Measurements from ENCODE around the gene FAF1.

FAF1 gene

DNA sequence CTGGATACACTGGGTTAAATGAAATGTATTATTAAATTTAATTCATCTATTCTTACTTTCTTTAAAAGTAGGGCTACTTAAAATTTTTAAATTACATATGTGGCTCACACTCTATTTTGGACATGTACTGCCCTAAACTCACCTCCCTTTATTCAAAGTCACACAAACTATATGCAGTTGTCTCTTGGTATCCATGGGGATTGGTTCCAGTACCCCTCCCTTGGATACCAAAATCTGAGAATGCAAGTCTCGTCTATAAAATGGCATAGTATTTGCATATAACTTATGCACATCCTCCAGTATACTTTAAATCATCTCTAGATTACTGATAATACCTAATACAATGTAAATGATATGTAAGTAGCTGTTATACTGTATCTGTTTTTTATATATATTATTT lies 57.6 kb downstream of the FAF1 start:
- no peak for TF ChIP-seq EZH2phosphoT487 (IDR thresholded peaks at IDR 0.05; ENCODE audit: borderline replicate concordance, low read length)
- TF ChIP-seq, protein P1, sequence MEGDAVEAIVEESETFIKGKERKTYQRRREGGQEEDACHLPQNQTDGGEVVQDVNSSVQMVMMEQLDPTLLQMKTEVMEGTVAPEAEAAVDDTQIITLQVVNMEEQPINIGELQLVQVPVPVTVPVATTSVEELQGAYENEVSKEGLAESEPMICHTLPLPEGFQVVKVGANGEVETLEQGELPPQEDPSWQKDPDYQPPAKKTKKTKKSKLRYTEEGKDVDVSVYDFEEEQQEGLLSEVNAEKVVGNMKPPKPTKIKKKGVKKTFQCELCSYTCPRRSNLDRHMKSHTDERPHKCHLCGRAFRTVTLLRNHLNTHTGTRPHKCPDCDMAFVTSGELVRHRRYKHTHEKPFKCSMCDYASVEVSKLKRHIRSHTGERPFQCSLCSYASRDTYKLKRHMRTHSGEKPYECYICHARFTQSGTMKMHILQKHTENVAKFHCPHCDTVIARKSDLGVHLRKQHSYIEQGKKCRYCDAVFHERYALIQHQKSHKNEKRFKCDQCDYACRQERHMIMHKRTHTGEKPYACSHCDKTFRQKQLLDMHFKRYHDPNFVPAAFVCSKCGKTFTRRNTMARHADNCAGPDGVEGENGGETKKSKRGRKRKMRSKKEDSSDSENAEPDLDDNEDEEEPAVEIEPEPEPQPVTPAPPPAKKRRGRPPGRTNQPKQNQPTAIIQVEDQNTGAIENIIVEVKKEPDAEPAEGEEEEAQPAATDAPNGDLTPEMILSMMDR (IDR thresholded peaks at IDR 0.05; ENCODE audit: low read depth, low read length, poor library complexity, severe bottlenecking) = no peak

DNA sequence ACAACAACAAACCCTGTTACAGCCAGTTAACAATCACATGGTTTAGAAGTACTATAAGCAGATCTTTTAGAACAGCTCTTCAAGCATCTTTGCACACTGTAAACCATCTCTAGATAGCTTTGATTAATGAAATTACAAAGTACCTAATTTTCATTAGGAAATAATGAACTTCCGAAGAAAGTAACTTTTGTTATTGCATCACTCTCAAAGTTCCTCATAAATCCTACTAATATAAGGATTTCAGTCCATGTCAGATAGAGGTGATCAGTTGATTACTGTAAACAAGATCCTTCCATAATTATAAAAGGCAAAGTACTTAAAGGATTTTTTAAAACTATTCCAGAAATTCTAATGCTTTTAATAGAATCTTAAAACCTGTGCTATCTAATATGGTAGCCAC lies 58.2 kb downstream of the FAF1 start:
- Histone ChIP-seq H3K4me1 (ENCODE audit: control insufficient read depth, low read length) (no peaks in the 10 kb centered on the region), H3K27me3 (ENCODE audit: control insufficient read depth, low read length) (no peaks in the 10 kb centered on the region), H3K27ac (ENCODE audit: low read depth, low read length) (no peak overlapping the region), H3K4me3 (ENCODE audit: low read length) (no peak overlapping the region), H3K9me2 (replicated peaks; ENCODE audit: control insufficient read depth, low read length) (no peaks in the 10 kb centered on the region; the same call in 1 of the 2 replicates), H3K79me2 (ENCODE audit: control insufficient read depth, low read length) (peaks cover 66% of the 10 kb centered on the region), H3K36me3 (ENCODE audit: control insufficient read depth, low read length) (peaks cover 6% of the 10 kb centered on the region), H3K9me3 (ENCODE audit: control insufficient read depth, insufficient read depth, low read length) (peaks cover 3% of the 10 kb centered on the region; the same call in 1 of the 2 replicates), H3K4me2 (ENCODE audit: low read length) (no peak overlapping the region), H3F3A (ENCODE audit: control insufficient read depth, insufficient read depth) (0 out of 2 replicates have a peak, but pooled peaks cover 2% of the 10 kb centered on the region), H4K20me1 (ENCODE audit: control insufficient read depth, insufficient read depth, low read depth, low read length) (0 out of 2 replicates have a peak, but pooled peaks cover 5% of the 10 kb centered on the region)
- TF ChIP-seq, protein P1 (IDR thresholded peaks at IDR 0.05; ENCODE audit: low read depth, low read length, poor library complexity, severe bottlenecking) = no peak
- TF ChIP-seq EZH2phosphoT487 (IDR thresholded peaks at IDR 0.05; ENCODE audit: borderline replicate concordance, low read length) = no peak

More for the DNA sequence above, 57.6 kb downstream of the FAF1 start:
- Histone ChIP-seq H4K20me1 (ENCODE audit: control insufficient read depth, insufficient read depth, low read depth, low read length) (0 out of 2 replicates have a peak, but pooled peaks cover 5% of the 10 kb centered on the region), H3K9me3 (ENCODE audit: control insufficient read depth, insufficient read depth, low read length) (peaks cover 3% of the 10 kb centered on the region; the same call in 1 of the 2 replicates), H3K9me2 (replicated peaks; ENCODE audit: control insufficient read depth, low read length) (no peaks in the 10 kb centered on the region; the same call in 1 of the 2 replicates), H3K36me3 (ENCODE audit: control insufficient read depth, low read length) (peaks cover 6% of the 10 kb centered on the region), H3K79me2 (ENCODE audit: control insufficient read depth, low read length) (peaks cover 60% of the 10 kb centered on the region), H3K4me2 (ENCODE audit: low read length) (no peak overlapping the region), H3K27ac (ENCODE audit: low read depth, low read length) (no peak overlapping the region), H3F3A (ENCODE audit: control insufficient read depth, insufficient read depth) (0 out of 2 replicates have a peak, but pooled peaks cover 2% of the 10 kb centered on the region), H3K27me3 (ENCODE audit: control insufficient read depth, low read length) (no peaks in the 10 kb centered on the region), H3K4me1 (ENCODE audit: control insufficient read depth, low read length) (no peaks in the 10 kb centered on the region), H3K4me3 (ENCODE audit: low read length) (no peak overlapping the region)

DNA sequence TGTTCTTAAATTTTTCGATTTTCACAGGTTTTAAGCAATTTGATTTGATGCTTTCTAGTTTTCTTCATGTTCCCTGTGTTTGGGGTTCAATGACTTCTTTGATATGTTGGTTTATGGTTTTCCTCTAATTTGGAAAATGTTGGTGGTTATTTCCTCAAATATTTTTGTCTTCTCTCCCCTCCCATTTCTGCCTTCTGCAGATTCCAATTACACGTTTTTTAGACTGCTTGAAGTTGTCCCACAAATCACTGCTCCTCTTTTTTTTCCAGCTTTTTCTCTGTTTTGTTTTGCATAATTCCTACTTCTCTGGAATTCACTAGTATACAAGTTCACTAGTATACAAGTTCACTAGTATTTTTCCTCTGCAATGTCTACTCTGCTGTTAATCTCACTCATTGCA lies 61.3 kb downstream of the FAF1 start:
- Histone ChIP-seq H3F3A (ENCODE audit: control insufficient read depth, insufficient read depth) (0 out of 2 replicates have a peak, but pooled peaks cover 2% of the 10 kb centered on the region), H3K4me3 (ENCODE audit: low read length) (no peak overlapping the region), H3K9me2 (replicated peaks; ENCODE audit: control insufficient read depth, low read length) (no peaks in the 10 kb centered on the region; the same call in 1 of the 2 replicates), H4K20me1 (ENCODE audit: control insufficient read depth, insufficient read depth, low read depth, low read length) (0 out of 2 replicates have a peak, but pooled peaks cover 5% of the 10 kb centered on the region), H3K79me2 (ENCODE audit: control insufficient read depth, low read length) (peaks cover 83% of the 10 kb centered on the region), H3K4me1 (ENCODE audit: control insufficient read depth, low read length) (no peaks in the 10 kb centered on the region), H3K4me2 (ENCODE audit: low read length) (no peak overlapping the region), H3K27ac (ENCODE audit: low read depth, low read length) (no peak overlapping the region), H3K27me3 (ENCODE audit: control insufficient read depth, low read length) (no peaks in the 10 kb centered on the region), H3K36me3 (ENCODE audit: control insufficient read depth, low read length) (peaks cover 18% of the 10 kb centered on the region), H3K9me3 (ENCODE audit: control insufficient read depth, insufficient read depth, low read length) (peaks cover 7% of the 10 kb centered on the region)
- TF ChIP-seq EZH2phosphoT487 (IDR thresholded peaks at IDR 0.05; ENCODE audit: borderline replicate concordance, low read length) = no peak
- TF ChIP-seq, protein P1 (IDR thresholded peaks at IDR 0.05; ENCODE audit: low read depth, low read length, poor library complexity, severe bottlenecking) = no peak

All from DOHH2 (cell line).